HFFc6 (cell line): ENCODE measurements around the gene ACTG1. TPM values are rescaled to one million over a fixed set of nuclear protein-coding genes. Genes with fewer than 3 reads are reported as not detected.

Experiments
- DNase-seq: peaks from one replicate; pipeline ENCODE4 v3.0.0-alpha.2; 2018
- H3K27ac Mint-ChIP-seq: 2 replicates; pipeline ENCODE4 v1.8.0; 2020; ENCODE audit warnings: mild to moderate bottlenecking, mixed read lengths
- H3K27me3 Mint-ChIP-seq: 2 replicates; pipeline ENCODE4 v1.8.0; 2021; ENCODE audit warnings: mild to moderate bottlenecking, moderate library complexity, mixed read lengths; ENCODE audit not compliant: insufficient read depth
- H3K36me3 Mint-ChIP-seq: 2 replicates; pipeline ENCODE4 v1.8.0; 2021; ENCODE audit warnings: low read depth, mixed read lengths
- H3K4me1 Mint-ChIP-seq: 2 replicates; pipeline ENCODE4 v1.8.0; 2020; ENCODE audit warnings: low read depth, mixed read lengths
- H3K4me3 Mint-ChIP-seq: 2 replicates; pipeline ENCODE4 v1.8.0; 2020; ENCODE audit warnings: mild to moderate bottlenecking, moderate library complexity, mixed read lengths
- H3K9me3 Mint-ChIP-seq: 2 replicates; pipeline ENCODE4 v1.8.0; 2020; ENCODE audit warnings: mild to moderate bottlenecking, mixed read lengths
- CTCF ChIP-seq: fragments of 200-600 bp; sonication (generic); IDR thresholded peaks from 2 replicates; pipeline ENCODE4 v1.5.0; 2021; ENCODE audit warnings: antibody characterized with exemption, mild to moderate bottlenecking
- total RNA-seq, 6 experiments: library from RNA; stranded (reverse); fragmentation: NEBNext Ultra II Directional; extraction: Animal tissue kit (Norgen Biotek cat#: 25700); gene quantifications; 2 replicates in 1 of 6; 3 replicates in 5 of 6; pipeline ENCODE4 v1.2.3, GENCODE V29; 2021

Gene ACTG1
- total RNA-seq, 6 experiments from 2014 or later = 7,891 to 11,135 (median 9,908) TPM

DNA sequence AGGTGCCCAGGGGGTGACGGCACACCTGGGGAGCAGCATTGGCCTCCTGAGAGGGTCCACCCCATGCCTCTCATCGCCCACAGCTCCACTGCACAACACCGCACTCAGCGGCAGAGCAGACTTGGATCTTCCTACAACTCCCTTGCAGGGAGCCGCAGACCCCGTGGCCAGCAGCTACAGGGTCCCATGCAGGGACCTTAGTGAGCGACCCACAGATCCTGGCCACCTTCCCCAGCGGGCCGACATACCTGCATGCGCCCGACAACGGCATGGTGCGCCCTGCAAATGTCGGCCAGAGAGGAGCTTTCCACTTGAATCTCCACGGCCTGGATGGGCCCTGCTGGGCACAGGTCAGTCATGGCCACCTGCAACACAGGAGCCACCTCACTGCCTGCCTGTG, 31.2 kb upstream of the ACTG1 start:
- H3K27me3 Mint-ChIP-seq = no peaks in the 10 kb centered on the region; the same call in 1 of the 2 replicates
- no peaks in the 10 kb centered on the region for H3K36me3 Mint-ChIP-seq
- no peak for TF ChIP-seq CTCF
- H3K4me3 Mint-ChIP-seq = no peak overlapping the region
- no peaks in the 10 kb centered on the region for H3K4me1 Mint-ChIP-seq
- H3K27ac Mint-ChIP-seq = no peak overlapping the region
- no peaks in the 10 kb centered on the region for H3K9me3 Mint-ChIP-seq
- no peak for DNase-seq

GRCh38 chr17:81543339-81543675, 30.7 kb upstream of the ACTG1 start:
- Mint-ChIP-seq H3K4me1 (no peaks in the 10 kb centered on the region), H3K27me3 (no peaks in the 10 kb centered on the region; the same call in 1 of the 2 replicates), H3K4me3 (no peak overlapping the region), H3K36me3 (no peaks in the 10 kb centered on the region), H3K9me3 (no peaks in the 10 kb centered on the region), H3K27ac (no peak overlapping the region)
- DNase-seq = no peak
- TF ChIP-seq CTCF = no peak

GRCh38 chr17:81542431-81543338, 30.1 kb upstream of the ACTG1 start:
- Mint-ChIP-seq H3K27ac (no peak overlapping the region), H3K9me3 (no peaks in the 10 kb centered on the region), H3K27me3 (peaks cover 3% of the 10 kb centered on the region), H3K4me1 (no peaks in the 10 kb centered on the region), H3K4me3 (no peak overlapping the region), H3K36me3 (no peaks in the 10 kb centered on the region)
- TF ChIP-seq CTCF = no peak
- DNase-seq = no peak

DNA sequence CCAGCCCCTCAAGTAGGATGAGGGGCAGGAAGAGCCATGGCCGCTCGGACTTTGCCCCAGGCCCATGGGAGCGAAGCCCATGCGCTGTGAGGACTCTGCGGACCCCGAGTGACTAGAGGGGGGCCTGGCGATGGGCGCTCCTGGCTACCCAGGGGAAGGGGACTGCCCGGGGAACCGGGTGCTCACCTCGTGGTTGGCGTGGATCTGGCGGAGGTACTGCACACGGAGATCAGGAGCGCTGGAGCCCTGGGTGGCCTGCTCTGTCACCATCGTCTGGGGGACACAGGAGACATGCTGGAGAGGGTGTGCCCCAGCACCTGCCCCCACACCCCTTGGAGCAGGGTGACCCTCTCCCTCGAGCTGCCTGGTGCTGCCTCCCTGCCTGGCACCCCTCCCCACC, 28.5 kb upstream of the ACTG1 start:
- no peaks in the 10 kb centered on the region for H3K9me3 Mint-ChIP-seq
- H3K4me1 Mint-ChIP-seq = no peaks in the 10 kb centered on the region
- DNase-seq = no peak
- peaks cover 5% of the 10 kb centered on the region for H3K27me3 Mint-ChIP-seq
- H3K36me3 Mint-ChIP-seq = no peaks in the 10 kb centered on the region
- TF ChIP-seq CTCF = no peak
- H3K4me3 Mint-ChIP-seq = no peak overlapping the region
- H3K27ac Mint-ChIP-seq = no peak overlapping the region

GRCh38 chr17:81540676-81541027, 28.1 kb upstream of the ACTG1 start:
- DNase-seq = no peak
- Mint-ChIP-seq H3K4me3 (no peak overlapping the region), H3K4me1 (no peaks in the 10 kb centered on the region), H3K36me3 (no peaks in the 10 kb centered on the region), H3K27ac (no peak overlapping the region), H3K27me3 (peaks cover 8% of the 10 kb centered on the region), H3K9me3 (no peaks in the 10 kb centered on the region)
- TF ChIP-seq CTCF = no peak
